Measurements from ENCODE around the gene LITAFD. TPM values are rescaled to one million over a fixed set of nuclear protein-coding genes. Genes with fewer than 3 reads are reported as not detected.

The LITAFD gene
- total and polyA plus RNA-seq, 2 experiments from 2014 or later, result not detected

- TF ChIP-seq EZH2phosphoT487 (IDR thresholded peaks at IDR 0.05; ENCODE audit: insufficient read depth, low read depth) (no peak), EZH2 (IDR thresholded peaks at IDR 0.05; ENCODE audit: insufficient read depth, poor library complexity, severe bottlenecking) (no peak)
- H3F3A ChIP-seq (ENCODE audit: insufficient read depth), result peaks cover 76% of the 10 kb centered on the region
- H3K27me3 ChIP-seq (replicated peaks; ENCODE audit: insufficient read depth), result no peaks in the 10 kb centered on the region
- no peaks in the 10 kb centered on the region for H3K9me3 ChIP-seq (ENCODE audit: low read depth)
- WGBS, 2 experiments (ENCODE audit: low coverage in 1 of 2, low lambda C conversion rate in 2 of 2, missing lambda C conversion rate in 2 of 2), result 92 to 93% methylated on average over 26 of the region's 26 CpGs
- no peaks in the 10 kb centered on the region; the same call in 1 of the 2 replicates for H4K20me1 ChIP-seq (ENCODE audit: insufficient read depth)
- no peaks in the 10 kb centered on the region for H3K9me2 ChIP-seq (ENCODE audit: insufficient read depth)
- DNase-seq, result no peak
- peak overlapping the region; percentile 59 for H3K9ac ChIP-seq
- peaks cover 10% of the 10 kb centered on the region; the same call in 1 of the 2 replicates for H3K36me3 ChIP-seq (ENCODE audit: low read depth)
- no peak overlapping the region for H3K4me3 ChIP-seq
- peaks cover 26% of the 10 kb centered on the region for H3K4me1 ChIP-seq (ENCODE audit: insufficient read depth)
- peaks cover 49% of the 10 kb centered on the region for H3K79me2 ChIP-seq (ENCODE audit: insufficient read depth)
- H3K27ac ChIP-seq, result peak overlapping the region; percentile 84
- peak overlapping the region; percentile 19 for H3K4me2 ChIP-seq (ENCODE audit: unreplicated experiment)
- in situ Hi-C loops (cut with MboI), result no loop called here
- H2AFZ ChIP-seq, result no peak overlapping the region
Measured at GRCh38 chr16:8848231-8848938, 33.8 kb upstream of the LITAFD start.

DNA sequence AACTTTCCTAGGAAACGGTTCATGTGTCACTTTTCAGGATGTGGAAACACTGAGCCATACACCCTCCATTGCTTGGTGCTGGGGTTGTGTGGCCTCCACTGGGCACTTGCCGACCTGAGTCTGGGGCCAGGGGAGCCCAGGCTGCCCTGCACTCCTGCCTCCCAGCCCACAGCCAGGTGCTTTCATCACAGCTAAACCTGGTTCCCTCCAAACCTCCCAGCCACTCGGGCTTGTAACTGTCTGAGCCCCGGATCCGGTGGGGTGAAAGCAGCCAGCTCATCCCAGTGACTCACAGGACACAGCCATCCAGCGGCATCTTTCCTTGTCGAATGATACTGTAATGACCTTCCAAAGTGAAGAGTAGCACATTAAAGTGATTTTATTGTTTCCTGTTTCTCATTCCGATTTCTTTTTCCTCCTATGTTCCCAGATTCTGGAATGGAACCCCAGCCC lies 33.2 kb upstream of the LITAFD start:
- peaks cover 78% of the 10 kb centered on the region for H3F3A ChIP-seq (ENCODE audit: insufficient read depth)
- no peaks in the 10 kb centered on the region; the same call in 1 of the 2 replicates for H4K20me1 ChIP-seq (ENCODE audit: insufficient read depth)
- H3K4me2 ChIP-seq (ENCODE audit: unreplicated experiment), result peak overlapping the region; percentile 50
- no peak overlapping the region for H3K4me3 ChIP-seq
- H3K27ac ChIP-seq, result peak overlapping the region; percentile 84
- in situ Hi-C loops (cut with MboI), result no loop called here
- H3K79me2 ChIP-seq (ENCODE audit: insufficient read depth), result peaks cover 44% of the 10 kb centered on the region
- H3K27me3 ChIP-seq (replicated peaks; ENCODE audit: insufficient read depth), result no peaks in the 10 kb centered on the region
- peaks cover 11% of the 10 kb centered on the region; the same call in 1 of the 2 replicates for H3K36me3 ChIP-seq (ENCODE audit: low read depth)
- no peaks in the 10 kb centered on the region for H3K9me2 ChIP-seq (ENCODE audit: insufficient read depth)
- whole genome bisulfite sequencing, 2 experiments (ENCODE audit: low coverage in 1 of 2, low lambda C conversion rate in 2 of 2, missing lambda C conversion rate in 2 of 2), result 17 to 20% methylated on average over 8 of the region's 8 CpGs
- peak overlapping the region; percentile 59 for H3K9ac ChIP-seq
- peaks cover 26% of the 10 kb centered on the region for H3K4me1 ChIP-seq (ENCODE audit: insufficient read depth)
- TF ChIP-seq EZH2phosphoT487 (IDR thresholded peaks at IDR 0.05; ENCODE audit: insufficient read depth, low read depth) (no peak), EZH2 (IDR thresholded peaks at IDR 0.05; ENCODE audit: insufficient read depth, poor library complexity, severe bottlenecking) (no peak)
- no peaks in the 10 kb centered on the region for H3K9me3 ChIP-seq (ENCODE audit: low read depth)
- DNase-seq, result peak; percentile 94
- no peak overlapping the region for H2AFZ ChIP-seq

GRCh38 chr16:8849411-8850011 lies 32.6 kb upstream of the LITAFD start:
- Histone ChIP-seq H3K9me3 (ENCODE audit: low read depth) (no peaks in the 10 kb centered on the region), H3K9me2 (ENCODE audit: insufficient read depth) (no peaks in the 10 kb centered on the region), H2AFZ (no peak overlapping the region), H3K27me3 (replicated peaks; ENCODE audit: insufficient read depth) (no peaks in the 10 kb centered on the region), H3K4me1 (ENCODE audit: insufficient read depth) (peaks cover 26% of the 10 kb centered on the region), H3K36me3 (ENCODE audit: low read depth) (peaks cover 11% of the 10 kb centered on the region; the same call in 1 of the 2 replicates), H4K20me1 (ENCODE audit: insufficient read depth) (no peaks in the 10 kb centered on the region; the same call in 1 of the 2 replicates), H3K4me3 (no peak overlapping the region), H3K27ac (peak overlapping the region; percentile 84), H3K4me2 (ENCODE audit: unreplicated experiment) (peak overlapping the region; percentile 50), H3F3A (ENCODE audit: insufficient read depth) (peaks cover 78% of the 10 kb centered on the region), H3K79me2 (ENCODE audit: insufficient read depth) (peaks cover 38% of the 10 kb centered on the region), H3K9ac (peak overlapping the region; percentile 59)
- DNase-seq, result peak; percentile 61
- TF ChIP-seq EZH2 (IDR thresholded peaks at IDR 0.05; ENCODE audit: insufficient read depth, poor library complexity, severe bottlenecking) (no peak), EZH2phosphoT487 (IDR thresholded peaks at IDR 0.05; ENCODE audit: insufficient read depth, low read depth) (no peak)
- in situ Hi-C loops (cut with MboI), result no loop called here
- 67 to 68% methylated on average over 19 of the region's 19 CpGs for whole genome bisulfite sequencing, 2 experiments (ENCODE audit: low coverage in 1 of 2, low lambda C conversion rate in 2 of 2, missing lambda C conversion rate in 2 of 2)

DNA sequence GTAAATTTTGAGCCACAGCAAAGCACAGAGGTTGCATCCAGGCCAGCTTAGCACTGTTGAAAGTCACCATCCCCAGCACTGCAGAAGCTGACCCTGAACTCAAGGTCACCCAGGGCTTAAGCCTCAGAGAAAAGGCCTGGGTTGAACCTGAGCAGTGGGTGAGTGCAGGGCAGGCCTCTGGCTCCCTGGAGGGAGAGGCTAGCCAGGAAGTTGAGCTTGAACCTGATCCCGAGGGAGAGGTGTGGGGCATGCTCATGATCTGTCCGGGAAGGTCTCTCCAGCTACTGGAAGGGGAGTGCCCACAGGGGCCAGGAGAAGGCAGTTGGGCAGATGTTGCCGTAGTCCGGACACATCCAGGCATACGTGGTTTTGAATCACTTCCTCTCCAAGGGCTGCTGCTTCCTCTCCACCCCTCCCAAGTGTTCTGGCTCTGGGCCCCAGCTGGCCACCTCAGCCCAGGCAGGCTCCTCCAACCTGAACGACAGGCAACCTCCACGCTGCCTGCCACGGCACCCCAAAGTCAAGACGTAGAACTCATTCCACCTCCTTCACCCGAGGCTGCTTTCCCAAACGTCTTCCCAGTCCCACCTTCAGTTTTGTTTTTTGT lies 31.8 kb upstream of the LITAFD start:
- no peaks in the 10 kb centered on the region for H3K27me3 ChIP-seq (replicated peaks; ENCODE audit: insufficient read depth)
- H3K27ac ChIP-seq, result peak overlapping the region; percentile 84
- peaks cover 30% of the 10 kb centered on the region for H3K79me2 ChIP-seq (ENCODE audit: insufficient read depth)
- peaks cover 87% of the 10 kb centered on the region for H3F3A ChIP-seq (ENCODE audit: insufficient read depth)
- no peaks in the 10 kb centered on the region for H3K9me3 ChIP-seq (ENCODE audit: low read depth)
- in situ Hi-C loops (cut with MboI), result no loop called here
- H3K4me2 ChIP-seq (ENCODE audit: unreplicated experiment), result peak overlapping the region; percentile 50
- no peak overlapping the region for H2AFZ ChIP-seq
- DNase-seq, result peak; percentile 92
- peaks cover 26% of the 10 kb centered on the region for H3K4me1 ChIP-seq (ENCODE audit: insufficient read depth)
- H3K36me3 ChIP-seq (ENCODE audit: low read depth), result peaks cover 11% of the 10 kb centered on the region; the same call in 1 of the 2 replicates
- 0 out of 2 replicates have a peak overlapping the region, but pooled peaks have one; percentile 5 for H3K4me3 ChIP-seq
- H4K20me1 ChIP-seq (ENCODE audit: insufficient read depth), result no peaks in the 10 kb centered on the region; the same call in 1 of the 2 replicates
- no peaks in the 10 kb centered on the region for H3K9me2 ChIP-seq (ENCODE audit: insufficient read depth)
- no peak for TF ChIP-seq EZH2 (IDR thresholded peaks at IDR 0.05; ENCODE audit: insufficient read depth, poor library complexity, severe bottlenecking)
- TF ChIP-seq EZH2phosphoT487 (IDR thresholded peaks at IDR 0.05; ENCODE audit: insufficient read depth, low read depth), result no peak
- WGBS, 2 experiments (ENCODE audit: low coverage in 1 of 2, low lambda C conversion rate in 2 of 2, missing lambda C conversion rate in 2 of 2), result 42 to 46% methylated on average over 11 of the region's 11 CpGs
- peak overlapping the region; percentile 59 for H3K9ac ChIP-seq

Data from GM23248 (cell line).